ENCODE data around the gene MARCKSL1. TPM values are rescaled to one million over a fixed set of nuclear protein-coding genes. Genes with fewer than 3 reads are reported as not detected.
A peak's percentile ranks its signal among the peaks of the same experiment; 100 is the strongest.

MARCKSL1 gene
- total and polyA plus RNA-seq, 2 of the 13 experiments (the other 11 are each of a cell fraction or from before 2014, with no cell fraction given): 81.9 to 155 TPM

- TF ChIP-seq USF2 (IDR thresholded peaks at IDR 0.05; ENCODE audit: low read depth, low read length) (no peak), USF2 (CRISPR knock-in tag; IDR thresholded peaks at IDR 0.05; ENCODE audit: borderline replicate concordance) (no peak), PHF8 (CRISPR knock-in tag; IDR thresholded peaks at IDR 0.05) (no peak), ZNF251 (CRISPR knock-in tag; IDR thresholded peaks at IDR 0.05) (no peak), ARNTL (CRISPR knock-in tag; IDR thresholded peaks at IDR 0.05) (0 out of 2 replicates have a peak, but pooled peaks have one; percentile 16), MAFF (IDR thresholded peaks at IDR 0.05; ENCODE audit: low read depth, low read length) (no peak), ZBTB2 (CRISPR knock-in tag; IDR thresholded peaks at IDR 0.05; ENCODE audit: low read depth) (no peak), FLYWCH1 (CRISPR knock-in tag; IDR thresholded peaks at IDR 0.05) (no peak), ETV5 (CRISPR knock-in tag; IDR thresholded peaks at IDR 0.05; ENCODE audit: borderline replicate concordance) (peak; percentile 32; the same call in 1 of the 2 replicates), ZNF83 (CRISPR knock-in tag; IDR thresholded peaks at IDR 0.05; ENCODE audit: borderline replicate concordance) (no peak), ZNF589 (CRISPR knock-in tag; conservative IDR thresholded peaks at IDR 0.05) (no peak), DMAP1 (CRISPR knock-in tag; IDR thresholded peaks at IDR 0.05) (no peak), TMF1 (CRISPR knock-in tag; IDR thresholded peaks at IDR 0.05; ENCODE audit: low read depth) (no peak), HMG20A (CRISPR knock-in tag; IDR thresholded peaks at IDR 0.05; ENCODE audit: borderline replicate concordance) (no peak), TEF (CRISPR knock-in tag; IDR thresholded peaks at IDR 0.05) (no peak), RXRA (CRISPR knock-in tag; IDR thresholded peaks at IDR 0.05) (no peak; the same call in 1 of the 2 replicates), NFKBIZ (CRISPR knock-in tag; IDR thresholded peaks at IDR 0.05) (no peak), PAF1 (CRISPR knock-in tag; IDR thresholded peaks at IDR 0.05) (no peak), ZNF772 (CRISPR knock-in tag; IDR thresholded peaks at IDR 0.05) (no peak), KIAA2018 (CRISPR knock-in tag; IDR thresholded peaks at IDR 0.05; ENCODE audit: borderline replicate concordance) (no peak)
Measured at GRCh38 chr1:32345289-32345827, 9.3 kb upstream of the MARCKSL1 start (continued).

All from HepG2 (cell line).